HG03442 (cell line): ENCODE results near the gene NEO1.
"Not testable (repeated sequence)": the region's sequence is repeated elsewhere in the genome, so short reads cannot be mapped to it uniquely, and the experiment has no call there.

Experiments
- ATAC-seq: cut with Tn5 transposase; IDR thresholded peaks from one replicate; pipeline ENCODE4 v1.9.1; 2021; ENCODE audit warnings: mild to moderate bottlenecking, moderate library complexity; ENCODE audit not compliant: unreplicated experiment

NEO1 gene

DNA sequence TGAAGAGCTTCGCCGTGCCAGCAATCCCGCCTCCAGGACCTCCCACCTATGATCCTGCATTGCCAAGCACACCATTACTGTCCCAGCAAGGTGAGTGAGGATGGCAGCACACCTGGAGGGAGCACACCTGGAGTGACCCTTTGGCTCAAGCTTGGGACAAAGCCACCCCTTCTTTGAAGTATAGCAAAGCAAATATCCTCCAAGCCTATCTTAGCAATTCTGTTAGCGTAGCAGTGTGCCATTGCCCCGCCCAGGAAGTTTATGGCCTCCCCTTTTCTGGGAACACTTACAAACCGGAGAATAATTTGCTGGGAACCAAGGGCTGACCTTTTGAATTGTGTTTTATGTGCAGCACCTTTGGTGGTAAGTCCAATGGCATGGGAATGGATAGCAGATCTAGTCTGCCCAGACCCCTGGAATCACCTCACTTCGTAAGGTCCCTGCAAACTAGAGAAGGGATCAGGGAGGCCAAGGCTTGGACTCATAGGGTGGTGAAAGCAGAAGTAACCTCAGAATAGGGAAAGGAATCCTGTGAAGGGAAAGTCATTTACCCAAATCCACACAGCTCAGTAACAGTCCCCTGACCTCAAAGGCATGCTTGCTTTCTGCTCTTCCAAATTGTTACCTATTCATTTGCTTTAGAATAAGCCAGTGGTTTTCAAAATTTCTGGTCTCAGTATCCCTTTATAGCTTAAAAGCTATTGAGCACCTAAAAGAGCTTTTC lies 246.4 kb downstream of the NEO1 start:
- ATAC-seq, result no peak

DNA sequence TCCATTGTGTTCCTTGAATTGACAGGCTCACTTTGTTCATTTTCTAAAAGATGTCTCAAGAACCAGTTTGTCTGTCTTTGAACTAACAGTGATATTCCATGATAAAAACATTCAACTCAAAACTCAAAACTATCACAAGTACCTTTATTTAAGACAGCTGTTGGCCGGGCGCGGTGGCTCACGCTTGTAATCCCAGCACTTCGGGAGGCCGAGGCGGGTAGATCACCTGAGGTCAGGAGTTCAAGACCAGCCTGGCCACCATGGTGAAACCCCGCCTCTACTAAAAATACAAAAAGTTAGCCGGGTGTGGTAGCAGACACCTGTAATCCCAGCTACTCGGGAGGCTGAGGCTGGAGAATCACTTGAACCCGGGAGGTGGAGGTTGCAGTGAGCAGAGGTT lies 248.0 kb downstream of the NEO1 start:
- not testable (repeated sequence) for ATAC-seq

DNA sequence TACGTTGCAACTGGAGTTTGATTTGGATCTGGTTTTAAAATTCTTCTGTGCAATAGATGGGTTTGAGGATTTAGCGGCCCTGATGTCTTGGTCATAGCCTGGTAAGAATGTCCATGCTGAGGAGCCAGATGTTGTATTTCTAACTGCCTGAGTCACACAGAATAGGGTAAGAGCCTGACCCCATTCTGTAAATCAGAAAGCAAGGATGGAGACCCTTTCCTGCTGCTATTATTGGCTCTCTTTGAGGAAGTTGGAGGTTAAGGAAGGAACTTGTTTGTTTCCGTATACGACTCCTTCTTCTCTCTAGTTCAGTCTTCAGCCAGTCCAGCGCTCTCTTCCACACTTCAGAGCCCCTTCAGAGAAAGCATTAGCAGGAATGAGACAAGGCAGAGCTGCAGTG lies 251.4 kb downstream of the NEO1 start:
- ATAC-seq, result no peak

DNA sequence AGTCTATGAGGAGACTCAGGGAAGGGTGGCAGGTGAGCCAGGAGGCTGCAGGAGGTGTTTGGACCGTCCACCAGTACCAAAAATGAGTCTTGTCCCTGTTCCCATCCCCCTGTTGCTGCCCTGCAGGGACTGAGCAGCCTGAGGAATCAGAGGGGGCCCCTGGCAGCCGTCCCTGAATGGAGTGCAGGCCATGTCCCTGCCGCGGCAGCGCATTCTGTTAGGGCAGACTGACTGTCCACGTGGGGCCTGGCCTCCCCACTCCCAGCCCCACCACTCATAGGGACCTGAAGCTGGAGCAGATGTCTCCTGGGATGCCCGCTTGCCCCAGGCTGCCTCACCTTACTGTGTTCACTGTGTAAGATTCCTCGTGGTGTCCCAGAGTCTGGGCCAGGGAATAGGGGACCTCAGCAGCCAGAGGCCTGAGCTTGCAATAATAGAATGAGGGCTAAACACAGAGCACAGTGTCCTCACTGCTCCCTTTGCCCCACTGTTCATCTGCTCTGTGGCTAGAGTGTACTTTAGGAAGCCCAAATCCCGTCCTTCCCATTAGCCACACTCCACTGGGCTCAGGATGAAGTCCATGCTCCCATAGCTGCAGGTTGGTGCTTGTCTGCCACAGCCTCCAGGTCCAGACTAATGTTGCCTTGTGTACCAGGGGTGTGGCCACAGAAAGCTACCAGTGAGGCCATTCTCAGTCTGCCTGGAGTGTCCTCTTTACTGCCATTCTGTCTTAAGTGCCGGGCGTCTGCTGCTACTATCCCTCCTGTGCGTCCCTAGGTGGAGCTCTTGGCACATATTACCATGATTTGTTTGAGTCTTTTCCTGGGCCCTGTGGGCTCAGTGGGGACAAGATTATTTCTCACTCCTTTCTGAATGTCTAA lies 253.3 kb downstream of the NEO1 start:
- no peak for ATAC-seq

DNA sequence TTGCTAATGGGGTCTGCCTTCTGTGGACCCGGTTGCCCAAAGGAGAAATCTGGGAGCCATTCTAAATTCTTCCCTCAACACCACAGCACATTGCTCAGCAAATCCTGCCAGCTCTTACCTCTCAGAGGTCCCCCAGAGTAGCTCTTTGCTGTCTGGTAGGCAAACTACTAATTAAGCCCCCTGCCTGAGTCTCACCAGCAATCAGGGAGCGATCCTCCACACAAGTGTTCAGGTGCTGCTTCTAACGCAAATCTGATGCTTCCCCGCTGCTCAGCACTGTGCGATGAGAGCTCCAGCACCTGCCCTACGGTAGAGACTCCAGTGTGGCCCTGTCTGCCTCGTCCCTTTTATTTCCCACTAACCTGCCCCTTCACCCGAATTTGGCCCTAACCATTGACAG lies 256.0 kb downstream of the NEO1 start:
- no peak for ATAC-seq

DNA sequence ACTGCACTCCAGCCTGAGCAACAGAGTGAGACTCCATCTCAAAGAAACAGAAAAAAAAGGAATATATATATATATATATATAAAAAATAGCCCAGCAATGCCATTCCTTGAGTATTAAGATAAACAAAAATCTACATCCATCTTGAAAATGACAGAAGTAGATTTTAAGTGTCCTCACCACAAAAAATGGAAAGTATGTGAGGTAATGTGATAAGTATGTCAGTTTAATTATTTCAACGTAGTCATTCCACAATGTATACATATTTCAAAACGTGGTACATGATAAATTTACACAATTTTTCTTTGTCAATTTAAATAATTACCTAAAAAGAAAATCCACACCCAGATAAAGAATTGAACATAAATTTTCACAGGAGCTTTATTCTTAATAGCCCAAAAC lies 261.6 kb downstream of the NEO1 start:
- no peak for ATAC-seq

DNA sequence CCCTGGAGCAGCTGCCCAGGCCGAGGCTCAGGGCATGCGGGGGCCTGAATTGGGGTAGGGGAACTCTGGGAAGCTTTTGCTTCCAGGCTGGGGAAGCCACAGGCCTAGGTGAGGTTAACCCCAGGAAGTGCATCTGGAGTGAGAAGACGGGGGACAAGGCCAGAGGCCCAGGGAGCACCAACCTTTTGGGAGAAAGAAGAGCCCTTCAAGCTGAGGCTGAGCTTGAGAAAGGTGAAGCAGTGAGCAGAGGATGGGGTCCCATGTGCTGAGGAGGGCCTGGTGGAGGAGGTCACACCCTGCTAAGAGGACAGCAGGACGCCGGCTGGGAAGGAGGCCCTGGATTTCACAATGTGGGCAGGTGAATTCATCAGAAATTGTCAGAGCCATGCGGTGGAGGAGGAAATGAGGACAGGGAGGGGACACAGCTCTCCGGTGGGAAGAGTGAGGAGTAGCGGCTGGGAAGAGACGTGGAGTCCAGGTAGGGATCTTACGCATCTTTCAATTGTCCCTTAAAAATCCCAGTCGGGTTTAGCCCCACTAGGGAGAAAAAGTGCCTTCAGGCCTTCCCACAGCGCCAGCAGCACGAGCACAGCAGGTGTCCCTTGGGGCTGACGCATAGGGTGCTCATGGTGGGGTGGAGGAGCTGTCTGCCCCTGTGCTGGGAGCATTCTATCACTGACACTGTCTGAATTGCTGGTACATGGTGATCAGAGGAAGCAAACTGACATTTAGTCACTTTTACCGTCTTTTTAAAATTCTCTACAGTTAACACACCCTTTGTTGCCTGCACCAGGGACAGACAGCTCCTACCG lies 265.6 kb downstream of the NEO1 start:
- no peak for ATAC-seq

DNA sequence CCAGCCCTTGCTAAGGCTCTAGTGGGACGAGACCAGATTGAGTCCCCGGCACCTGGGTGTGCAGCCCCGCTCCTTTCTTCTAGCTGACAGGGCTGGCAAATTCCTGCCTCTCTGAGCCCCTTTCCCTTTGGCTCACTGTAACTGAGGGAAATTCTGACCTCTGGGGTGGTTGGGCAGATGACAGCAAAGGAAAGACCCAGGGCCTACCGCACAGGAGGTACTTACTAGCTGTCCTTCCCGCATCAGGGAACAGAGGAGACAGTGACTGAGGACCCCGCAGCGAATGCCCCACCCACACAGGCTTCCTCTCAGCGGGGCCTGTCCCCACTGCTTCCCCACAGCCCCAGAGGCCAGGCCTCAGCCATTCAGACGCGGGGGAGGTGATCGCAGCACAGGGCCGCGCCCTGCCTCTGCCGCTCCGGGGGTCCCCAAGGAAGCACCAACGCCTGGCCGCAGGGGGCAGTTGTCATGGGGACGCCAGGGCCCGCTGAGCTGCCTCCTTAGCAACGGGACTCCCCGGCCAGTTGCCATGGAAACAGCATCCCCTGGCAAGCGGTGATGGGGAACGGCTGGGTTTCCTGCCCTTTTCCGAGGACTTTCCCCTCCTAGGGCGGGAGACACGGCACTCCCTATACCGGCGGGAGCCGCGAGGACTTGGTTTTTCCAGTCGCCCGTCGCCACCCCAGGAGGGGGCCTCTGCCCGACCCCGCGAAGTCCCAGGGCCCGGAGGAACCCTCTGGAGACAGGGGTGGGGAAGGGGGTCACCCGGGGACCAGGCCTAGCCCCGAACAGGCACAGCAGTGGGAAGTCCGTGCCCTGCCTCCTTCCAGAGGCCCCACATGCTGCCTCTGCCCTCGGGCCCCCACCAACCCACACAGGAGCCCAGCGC lies 266.4 kb downstream of the NEO1 start:
- no peak for ATAC-seq

DNA sequence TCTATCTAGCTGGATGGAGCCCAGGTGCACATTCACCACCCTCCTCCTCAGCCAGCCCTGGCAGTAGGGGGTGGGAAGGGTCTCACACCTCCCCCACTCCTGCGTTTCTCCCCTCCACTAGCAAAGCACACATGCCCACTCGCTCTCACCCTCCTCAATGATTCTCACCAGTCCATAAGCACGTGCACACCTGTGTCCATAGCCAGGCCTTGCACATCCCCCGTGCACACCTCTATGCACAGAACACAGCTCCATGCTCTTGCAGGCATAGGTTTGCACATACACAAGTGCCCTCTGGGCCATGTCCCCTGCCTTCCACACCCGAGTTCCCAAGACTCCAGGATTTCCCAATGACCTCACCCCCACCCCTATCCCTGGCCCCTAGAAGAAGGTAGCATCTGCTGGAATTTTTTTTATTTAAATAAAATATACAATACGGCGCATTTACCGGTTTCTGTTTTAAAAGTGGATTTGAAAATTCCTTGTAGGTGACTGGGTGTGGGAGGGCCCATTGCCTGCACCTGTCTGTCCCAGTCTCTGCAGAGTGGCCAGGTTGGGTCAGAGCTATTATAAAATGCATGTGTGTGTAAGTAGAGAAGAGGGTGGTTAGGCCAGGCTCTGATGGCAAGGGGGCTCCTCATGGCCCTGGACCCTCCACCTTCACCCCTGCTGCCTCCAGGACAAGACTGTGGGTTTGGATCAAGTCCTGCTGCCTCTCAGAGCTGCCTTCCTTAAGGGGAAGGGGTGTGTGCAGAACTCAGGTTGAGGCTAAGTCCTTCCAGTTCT lies 267.4 kb downstream of the NEO1 start:
- ATAC-seq, result no peak

DNA sequence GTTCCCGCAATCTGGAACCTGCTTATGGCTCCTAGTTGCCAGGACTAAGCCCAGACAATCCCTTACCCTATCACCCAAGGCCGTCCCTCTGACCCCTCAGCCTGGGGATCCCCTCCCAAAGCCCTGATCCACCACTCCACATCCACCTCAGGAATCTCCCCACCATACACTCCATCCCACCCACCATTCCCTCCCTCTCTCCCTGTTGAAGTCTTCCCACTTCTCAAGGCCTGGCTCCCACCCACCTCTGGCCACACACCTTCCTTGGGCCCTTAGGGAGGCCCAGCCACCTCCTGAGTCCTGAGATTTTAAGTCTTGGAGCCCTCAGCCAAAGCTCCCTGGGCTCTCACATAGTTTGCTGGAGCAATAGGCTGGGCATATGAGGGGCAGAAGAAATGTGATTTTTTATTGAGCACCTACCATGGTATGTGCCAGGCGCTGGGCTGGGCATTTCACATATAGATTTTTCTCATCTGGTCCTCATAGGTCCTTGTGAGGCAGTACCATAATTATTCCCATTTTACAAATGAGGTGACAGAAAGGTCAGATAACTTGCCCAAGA lies 268.4 kb downstream of the NEO1 start:
- no peak for ATAC-seq

DNA sequence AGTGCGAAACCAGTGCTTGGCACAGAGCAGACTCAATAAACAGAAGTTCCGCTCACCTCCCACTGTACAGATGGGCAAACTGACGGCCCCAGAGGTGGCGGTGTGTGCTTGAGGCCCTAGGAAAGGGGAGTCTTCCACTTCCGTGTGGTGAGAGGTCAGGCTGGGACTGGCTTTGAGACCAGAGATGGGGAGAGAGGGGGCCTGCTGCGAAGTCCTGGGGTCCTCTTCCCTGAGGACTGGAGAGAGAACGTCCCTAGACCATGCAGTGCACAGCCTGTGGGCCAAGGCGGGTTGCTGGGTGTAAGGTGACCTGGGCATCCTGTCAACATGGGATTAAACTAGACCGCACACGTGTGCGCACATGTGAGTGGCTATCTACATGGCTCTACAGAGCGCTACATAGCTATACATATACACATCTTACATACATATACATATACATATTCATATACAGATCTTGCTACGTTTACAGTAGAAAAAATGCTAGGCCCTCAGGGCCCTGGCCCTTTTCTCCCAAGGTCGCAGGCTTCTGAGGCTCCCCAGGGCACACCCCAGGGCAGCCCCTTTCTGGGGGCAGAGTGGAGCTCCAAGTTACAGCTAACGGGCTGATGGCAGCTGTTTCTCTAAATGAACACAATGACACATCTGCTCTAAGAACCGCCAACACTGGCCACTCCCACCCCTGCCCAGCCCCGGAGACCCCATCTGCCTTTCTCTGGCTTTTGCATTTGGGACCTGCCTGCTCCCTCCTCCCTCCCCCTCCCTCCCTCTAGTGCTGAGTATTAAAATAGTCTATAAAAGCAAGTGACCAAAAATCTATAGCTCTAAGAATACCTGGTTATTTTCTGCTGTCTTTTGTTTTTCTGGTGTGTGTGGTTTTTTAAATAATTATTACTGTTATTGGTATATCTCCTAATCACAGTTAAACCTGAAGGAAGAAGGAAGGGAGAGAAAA lies 269.5 kb downstream of the NEO1 start:
- no peak for ATAC-seq

DNA sequence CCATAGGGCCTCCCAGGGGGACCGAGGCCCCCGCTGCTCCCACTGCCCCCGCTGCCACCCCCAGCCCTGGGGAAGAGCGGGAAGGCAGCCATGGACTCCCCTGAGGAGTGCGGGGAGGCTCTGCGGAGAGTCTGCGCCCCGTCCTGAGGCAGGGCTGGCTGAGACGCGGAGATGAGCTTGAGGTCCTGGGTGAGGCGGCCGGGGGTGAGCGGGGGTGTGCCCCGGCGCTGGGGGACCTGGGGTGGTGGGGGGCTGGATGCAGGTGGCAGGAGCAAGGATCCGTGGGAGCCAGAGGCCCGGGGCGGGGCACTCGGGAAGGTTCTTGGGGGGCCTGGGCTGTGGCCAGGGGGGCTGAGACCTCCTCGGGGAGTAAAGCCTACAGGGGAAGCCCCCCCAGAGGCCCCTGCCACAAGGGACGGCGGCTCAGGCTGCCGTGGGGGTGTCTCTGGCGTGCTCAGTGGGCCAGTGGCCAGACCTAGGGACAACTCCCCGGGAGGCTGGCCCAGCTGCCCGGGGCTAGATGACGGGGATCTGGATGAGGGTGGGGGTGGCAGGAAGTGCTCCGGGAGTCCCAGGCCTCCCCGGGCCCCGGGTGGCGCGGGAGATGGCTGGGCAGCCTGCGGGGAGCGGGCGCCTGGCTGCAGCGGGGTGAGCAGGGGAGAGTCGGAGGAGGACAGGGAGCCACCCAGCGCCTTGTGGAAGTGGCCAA lies 270.6 kb downstream of the NEO1 start:
- ATAC-seq, result no peak

DNA sequence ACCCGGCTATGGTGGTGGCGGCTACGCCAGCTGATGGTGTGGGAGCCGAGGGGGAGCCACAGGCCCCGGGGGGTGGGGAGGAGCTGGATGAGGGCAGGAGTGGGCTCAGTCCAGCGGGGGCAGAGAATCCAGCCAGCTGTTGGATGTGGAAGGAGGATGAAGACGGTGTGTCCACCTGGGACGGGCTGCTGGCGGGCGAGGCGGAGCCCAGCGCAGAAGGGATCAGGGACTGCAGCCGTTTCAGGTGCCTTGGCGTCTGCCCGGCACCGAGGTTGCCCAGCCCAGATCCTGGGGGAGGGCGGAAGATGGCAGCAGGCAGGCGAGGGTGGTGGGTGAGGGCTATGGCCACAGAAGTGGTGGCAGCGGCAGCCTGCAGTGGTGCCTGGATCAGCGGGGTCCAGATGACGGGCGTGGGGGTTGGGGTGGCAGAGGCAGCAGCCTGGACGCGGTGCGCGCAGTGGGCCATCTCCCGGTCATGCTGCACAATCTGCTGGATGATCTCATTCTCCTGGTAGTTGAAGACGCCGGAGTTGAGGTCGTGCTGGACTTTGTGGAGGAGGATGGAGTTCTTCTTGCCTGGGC lies 271.2 kb downstream of the NEO1 start:
- ATAC-seq, result no peak

DNA sequence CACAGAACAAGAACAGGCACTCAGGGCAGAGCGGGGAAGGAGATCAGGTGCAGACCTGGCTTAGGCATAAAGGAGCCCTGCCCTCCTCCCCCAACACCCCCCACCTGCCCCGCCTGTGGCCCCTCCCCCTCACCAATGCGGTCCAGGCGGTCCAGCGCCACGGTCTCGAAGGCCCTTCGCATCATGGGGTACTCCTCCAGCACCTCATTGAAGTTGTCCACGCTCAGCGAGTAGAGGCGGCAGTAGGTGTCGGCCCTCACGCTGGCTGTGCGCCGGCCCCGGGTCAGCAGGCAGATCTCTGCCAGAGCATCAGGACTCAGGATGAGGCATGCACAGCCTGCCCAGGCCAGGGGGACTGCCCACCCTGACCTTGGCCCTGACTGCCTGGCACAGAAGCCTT lies 271.7 kb downstream of the NEO1 start:
- ATAC-seq, result no peak

DNA sequence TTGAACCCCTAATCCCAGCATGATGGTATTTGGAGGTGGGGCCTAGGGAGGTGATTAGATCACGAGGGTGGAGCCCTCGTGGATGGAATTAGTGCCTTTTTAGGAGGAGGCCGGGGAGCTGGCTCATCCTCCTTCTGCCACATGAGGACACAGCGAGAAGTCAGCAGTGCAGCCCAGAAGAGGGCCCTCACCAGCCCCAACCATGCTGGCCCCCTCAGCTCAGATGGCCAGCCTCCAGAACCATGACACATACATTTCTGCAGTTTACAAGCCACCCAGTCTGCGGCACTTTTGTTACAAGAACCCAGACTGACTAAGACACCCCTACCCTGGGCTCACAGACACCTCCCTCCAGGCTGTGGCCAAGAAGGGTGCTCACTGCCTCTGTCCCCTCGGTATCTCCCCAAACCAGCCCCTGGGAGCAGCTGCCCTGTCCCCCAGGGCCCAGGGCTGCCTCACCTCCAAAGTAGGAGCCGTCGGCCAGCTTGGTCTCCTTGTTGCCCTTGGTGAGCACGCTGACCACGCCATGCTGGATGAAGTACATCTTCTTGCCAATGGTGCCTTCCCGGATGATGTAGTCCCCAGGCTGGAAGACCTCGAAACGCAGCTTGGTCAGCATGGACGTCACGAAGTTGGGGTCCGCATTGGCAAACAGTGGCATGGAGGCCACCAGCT lies 272.4 kb downstream of the NEO1 start:
- ATAC-seq, result no peak

DNA sequence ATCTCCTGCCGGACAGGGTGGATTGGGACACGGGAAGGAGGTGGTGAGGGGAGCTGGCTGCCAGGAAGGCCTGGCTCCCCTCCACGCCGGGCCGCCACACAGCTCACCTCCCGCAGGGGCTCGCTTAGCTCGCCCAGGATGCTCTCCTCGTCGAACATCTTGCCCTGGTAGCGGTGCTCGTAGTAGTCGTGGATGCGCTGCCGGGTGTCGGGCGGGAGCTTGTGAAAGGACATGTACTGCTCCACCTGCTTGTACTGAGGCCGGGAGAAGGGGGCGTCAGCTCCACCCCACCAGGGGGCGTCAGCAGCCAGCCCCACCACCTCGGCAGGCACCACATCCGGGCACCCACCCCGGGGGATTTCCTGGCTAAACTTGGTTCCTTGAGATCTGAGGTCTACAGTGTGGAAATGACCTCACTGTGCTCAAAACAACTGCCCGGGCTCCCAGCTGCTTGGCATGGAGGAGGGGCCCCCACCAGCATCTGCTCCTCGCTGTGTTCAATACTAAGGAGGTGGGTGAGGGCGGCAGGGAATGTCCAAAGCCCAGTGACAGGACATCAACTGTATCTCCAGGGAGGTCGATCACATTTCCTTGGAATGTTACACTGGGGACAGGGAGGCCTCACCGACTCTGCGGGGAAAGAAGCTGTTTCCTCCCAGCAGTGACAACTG lies 273.1 kb downstream of the NEO1 start:
- ATAC-seq, result no peak
